ENCODE results near the gene ITPKB.
"Not testable (repeated sequence)": the region's sequence is repeated elsewhere in the genome, so short reads cannot be mapped to it uniquely, and the experiment has no call there.

Gene ITPKB

DNA sequence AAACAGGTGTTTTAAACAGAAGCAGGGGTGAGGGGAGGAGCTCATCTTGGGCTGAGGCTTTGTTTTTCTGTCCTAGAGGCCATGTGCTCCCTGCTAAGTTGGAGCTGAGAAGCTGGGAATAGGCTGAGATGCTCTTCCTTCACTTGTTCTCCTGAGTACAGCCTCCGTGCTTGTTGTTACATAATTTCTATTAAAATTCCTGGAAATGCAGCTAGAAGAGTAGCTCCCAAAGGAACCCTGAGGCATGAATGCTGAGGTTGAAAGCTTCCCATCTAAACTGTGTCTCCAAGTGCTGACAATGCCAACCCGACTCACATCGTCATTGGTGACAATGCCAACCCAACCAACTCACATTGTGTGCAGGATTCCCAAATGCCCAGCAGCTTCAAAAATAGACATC lies 12.6 kb upstream of the ITPKB start:
- no peak for DNase-seq (ENCODE audit: low read depth)
- TF ChIP-seq, protein P1, sequence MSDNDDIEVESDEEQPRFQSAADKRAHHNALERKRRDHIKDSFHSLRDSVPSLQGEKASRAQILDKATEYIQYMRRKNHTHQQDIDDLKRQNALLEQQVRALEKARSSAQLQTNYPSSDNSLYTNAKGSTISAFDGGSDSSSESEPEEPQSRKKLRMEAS (IDR thresholded peaks at IDR 0.05; ENCODE audit: low read depth, low read length): no peak
- TF ChIP-seq, protein P2, sequence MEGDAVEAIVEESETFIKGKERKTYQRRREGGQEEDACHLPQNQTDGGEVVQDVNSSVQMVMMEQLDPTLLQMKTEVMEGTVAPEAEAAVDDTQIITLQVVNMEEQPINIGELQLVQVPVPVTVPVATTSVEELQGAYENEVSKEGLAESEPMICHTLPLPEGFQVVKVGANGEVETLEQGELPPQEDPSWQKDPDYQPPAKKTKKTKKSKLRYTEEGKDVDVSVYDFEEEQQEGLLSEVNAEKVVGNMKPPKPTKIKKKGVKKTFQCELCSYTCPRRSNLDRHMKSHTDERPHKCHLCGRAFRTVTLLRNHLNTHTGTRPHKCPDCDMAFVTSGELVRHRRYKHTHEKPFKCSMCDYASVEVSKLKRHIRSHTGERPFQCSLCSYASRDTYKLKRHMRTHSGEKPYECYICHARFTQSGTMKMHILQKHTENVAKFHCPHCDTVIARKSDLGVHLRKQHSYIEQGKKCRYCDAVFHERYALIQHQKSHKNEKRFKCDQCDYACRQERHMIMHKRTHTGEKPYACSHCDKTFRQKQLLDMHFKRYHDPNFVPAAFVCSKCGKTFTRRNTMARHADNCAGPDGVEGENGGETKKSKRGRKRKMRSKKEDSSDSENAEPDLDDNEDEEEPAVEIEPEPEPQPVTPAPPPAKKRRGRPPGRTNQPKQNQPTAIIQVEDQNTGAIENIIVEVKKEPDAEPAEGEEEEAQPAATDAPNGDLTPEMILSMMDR (IDR thresholded peaks at IDR 0.05; ENCODE audit: low read depth, low read length): no peak
- TF ChIP-seq POLR2A (IDR thresholded peaks at IDR 0.05; ENCODE audit: extremely low read depth, insufficient read length): no peak
- TF ChIP-seq MYC (IDR thresholded peaks at IDR 0.05; ENCODE audit: low read depth, low read length): no peak
- H3K4me3 ChIP-seq (ENCODE audit: low read depth, low read length): no peak overlapping the region

DNA sequence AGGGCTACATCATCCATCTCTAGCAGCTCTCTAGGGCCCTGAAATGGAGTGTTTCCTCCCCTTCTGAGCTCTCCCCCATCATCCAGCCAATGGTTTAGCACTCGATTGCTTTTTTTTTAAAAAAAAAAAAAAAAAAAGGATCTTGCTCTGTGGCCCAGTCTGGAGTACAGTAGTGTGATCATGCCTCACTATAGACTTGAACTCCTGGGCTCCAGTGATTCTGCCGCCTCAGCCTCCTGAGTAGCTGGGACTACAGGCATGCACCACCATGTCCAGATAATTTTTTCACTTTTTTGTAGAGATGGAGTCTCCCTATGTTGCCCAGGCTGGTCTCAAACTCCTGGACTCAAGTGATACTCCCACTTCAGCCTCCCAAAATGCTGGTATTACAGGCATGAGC lies 12.1 kb upstream of the ITPKB start:
- TF ChIP-seq, protein P2 (IDR thresholded peaks at IDR 0.05; ENCODE audit: low read depth, low read length): no peak
- TF ChIP-seq POLR2A (IDR thresholded peaks at IDR 0.05; ENCODE audit: extremely low read depth, insufficient read length): no peak
- no peak for TF ChIP-seq MYC (IDR thresholded peaks at IDR 0.05; ENCODE audit: low read depth, low read length)
- TF ChIP-seq, protein P1 (IDR thresholded peaks at IDR 0.05; ENCODE audit: low read depth, low read length): no peak
- H3K4me3 ChIP-seq (ENCODE audit: low read depth, low read length): no peak overlapping the region
- no peak for DNase-seq (ENCODE audit: low read depth)

DNA sequence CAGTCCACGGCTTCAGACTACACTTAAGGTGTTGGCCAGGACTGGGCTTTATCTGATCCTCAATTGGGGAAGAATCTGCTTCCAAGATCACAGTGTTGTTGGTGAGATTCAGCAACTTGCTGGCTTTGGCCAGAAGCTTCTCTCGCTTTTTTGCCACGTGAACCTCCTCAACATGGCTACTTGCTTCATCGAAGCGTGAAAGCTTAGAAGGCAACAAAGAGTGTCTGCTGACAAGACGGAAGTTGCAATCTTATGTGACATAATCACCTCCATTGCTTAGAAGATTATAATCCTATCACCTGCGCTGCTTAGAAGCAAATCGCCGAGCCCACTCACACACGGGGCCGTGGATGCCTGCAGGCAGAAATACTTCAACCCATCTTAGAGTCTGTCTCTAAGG lies 10.4 kb upstream of the ITPKB start:
- no peak for DNase-seq (ENCODE audit: low read depth)
- H3K4me3 ChIP-seq (ENCODE audit: low read depth, low read length): no peak overlapping the region
- TF ChIP-seq, protein P1 (IDR thresholded peaks at IDR 0.05; ENCODE audit: low read depth, low read length): no peak
- TF ChIP-seq, protein P2 (IDR thresholded peaks at IDR 0.05; ENCODE audit: low read depth, low read length): no peak
- TF ChIP-seq POLR2A (IDR thresholded peaks at IDR 0.05; ENCODE audit: extremely low read depth, insufficient read length) (no peak), MYC (IDR thresholded peaks at IDR 0.05; ENCODE audit: low read depth, low read length) (no peak)

DNA sequence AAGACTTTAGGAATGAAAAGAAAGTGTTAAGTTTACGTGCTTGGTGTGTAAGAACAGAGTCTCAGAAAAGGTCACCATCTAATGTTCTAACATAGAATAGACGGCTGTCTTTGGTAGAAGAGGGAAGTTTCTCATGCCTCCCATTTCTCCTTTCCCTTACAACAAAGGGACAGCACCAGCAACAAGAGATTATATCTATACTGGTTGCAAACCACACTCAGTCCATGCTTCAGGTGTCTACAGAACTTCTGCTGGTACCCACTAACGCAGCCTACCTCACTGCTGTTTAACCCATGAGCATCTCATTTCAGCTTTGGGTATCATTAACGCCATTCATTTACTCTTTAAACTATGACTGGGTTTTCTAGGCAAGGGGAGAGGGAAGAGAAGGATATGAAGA lies 9.2 kb upstream of the ITPKB start:
- no peak overlapping the region for H3K4me3 ChIP-seq (ENCODE audit: low read depth, low read length)
- TF ChIP-seq MYC (IDR thresholded peaks at IDR 0.05; ENCODE audit: low read depth, low read length) (no peak), POLR2A (IDR thresholded peaks at IDR 0.05; ENCODE audit: extremely low read depth, insufficient read length) (no peak)
- TF ChIP-seq, protein P1 (IDR thresholded peaks at IDR 0.05; ENCODE audit: low read depth, low read length): no peak
- TF ChIP-seq, protein P2 (IDR thresholded peaks at IDR 0.05; ENCODE audit: low read depth, low read length): no peak
- DNase-seq (ENCODE audit: low read depth): no peak

DNA sequence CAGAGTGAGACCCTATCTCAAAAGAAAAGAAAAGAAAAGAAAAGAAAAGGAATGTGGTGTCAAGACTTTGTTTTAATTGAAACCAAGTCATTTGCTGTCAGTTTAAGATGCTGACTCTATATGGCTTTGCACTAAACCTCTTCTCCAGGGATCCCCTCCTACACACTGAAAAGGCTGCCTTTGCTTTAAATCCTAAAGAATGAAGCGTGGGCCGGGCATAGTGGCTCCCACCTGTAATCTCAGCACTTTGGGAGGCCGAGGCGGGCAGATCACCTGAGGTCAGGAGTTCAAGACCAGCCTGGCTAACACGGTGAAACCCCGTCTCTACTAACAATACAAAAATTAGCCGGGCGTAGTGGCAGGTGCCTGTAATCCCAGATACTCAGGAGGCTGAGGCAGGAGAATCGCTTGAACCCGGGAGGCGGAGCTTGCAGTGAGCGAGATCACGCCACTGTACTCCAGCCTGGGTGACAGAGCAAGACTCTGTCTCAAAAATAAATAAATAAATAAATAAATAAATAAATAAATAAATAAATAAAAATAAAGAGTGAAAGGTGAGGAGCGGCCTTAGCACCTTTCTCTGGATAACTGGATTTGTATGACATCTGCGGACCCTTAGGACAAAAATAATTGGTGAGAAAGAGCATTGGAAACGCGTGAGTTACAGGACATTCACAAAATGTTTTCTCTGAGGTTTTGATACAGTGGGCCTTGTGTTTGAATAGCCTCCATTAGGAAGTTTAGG lies 8.6 kb upstream of the ITPKB start:
- not testable (repeated sequence) for DNase-seq (ENCODE audit: low read depth); H3K4me3 ChIP-seq (ENCODE audit: low read depth, low read length)

DNA sequence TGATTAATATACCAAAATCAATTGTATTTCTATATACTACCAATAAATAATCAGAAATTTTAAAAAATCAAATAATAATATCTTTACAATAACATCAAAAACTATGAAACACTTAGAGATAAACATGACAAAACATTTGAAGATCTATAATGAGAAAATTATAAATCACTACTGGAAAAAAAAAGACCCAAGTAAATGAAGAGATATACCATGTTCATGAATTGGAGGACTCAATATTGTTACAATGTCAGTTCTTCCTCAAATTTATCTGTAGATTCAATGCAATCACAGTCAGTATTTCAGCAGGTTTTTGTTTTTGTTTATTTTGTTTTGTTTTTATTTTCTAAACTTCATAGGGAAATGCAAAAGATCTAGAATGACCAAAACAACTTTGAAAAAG lies 4.2 kb upstream of the ITPKB start:
- DNase-seq (ENCODE audit: low read depth): no peak
- H3K4me3 ChIP-seq (ENCODE audit: low read depth, low read length): no peak overlapping the region
- TF ChIP-seq, protein P1 (IDR thresholded peaks at IDR 0.05; ENCODE audit: low read depth, low read length): no peak
- TF ChIP-seq POLR2A (IDR thresholded peaks at IDR 0.05; ENCODE audit: extremely low read depth, insufficient read length): no peak
- TF ChIP-seq MYC (IDR thresholded peaks at IDR 0.05; ENCODE audit: low read depth, low read length): no peak
